HG02938 (cell line): ENCODE data around the gene INTS15.

Source experiments
- ATAC-seq: cut with Tn5 transposase; IDR thresholded peaks from one replicate; pipeline ENCODE4 v1.9.1; 2021; ENCODE audit warnings: mild to moderate bottlenecking, moderate library complexity; ENCODE audit not compliant: unreplicated experiment

INTS15 gene

DNA sequence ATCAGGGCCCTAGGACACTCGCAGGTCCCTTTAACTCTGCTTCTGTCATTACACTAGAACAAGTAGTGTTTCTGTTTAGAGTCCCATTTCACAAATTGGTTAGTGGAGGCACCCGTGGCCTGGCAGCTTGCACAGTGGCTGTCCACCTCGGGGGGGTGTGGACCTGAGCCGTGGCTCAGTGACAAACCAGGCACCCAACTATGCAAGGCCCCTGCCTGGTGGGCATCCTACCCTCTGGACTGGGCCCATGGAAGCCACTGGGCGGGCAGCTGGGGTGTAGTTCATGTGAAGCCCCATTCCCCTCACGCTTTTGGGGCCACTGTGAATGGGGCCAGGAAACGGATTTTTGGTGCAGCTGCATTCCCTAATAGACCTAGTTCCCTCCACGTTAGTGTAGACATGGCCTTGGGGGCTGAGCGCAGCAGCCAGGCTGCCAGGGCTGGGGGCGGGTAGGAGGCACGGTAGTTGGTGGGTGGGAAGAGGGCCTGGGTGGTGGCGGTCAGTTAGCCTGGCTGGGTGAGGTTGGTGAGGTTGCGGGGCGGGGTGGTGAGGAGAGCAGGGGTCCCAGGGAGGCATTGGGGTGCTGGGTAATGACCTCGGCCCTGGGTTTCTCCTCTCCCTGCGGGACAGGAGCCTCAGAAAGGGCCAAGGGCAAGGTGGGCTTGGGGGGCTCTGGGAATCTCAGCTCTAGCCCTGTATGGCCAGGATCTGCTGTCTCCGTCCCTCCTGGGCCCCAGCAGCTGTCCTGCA is 66.0 kb downstream of the INTS15 start:
- ATAC-seq = no peak

DNA sequence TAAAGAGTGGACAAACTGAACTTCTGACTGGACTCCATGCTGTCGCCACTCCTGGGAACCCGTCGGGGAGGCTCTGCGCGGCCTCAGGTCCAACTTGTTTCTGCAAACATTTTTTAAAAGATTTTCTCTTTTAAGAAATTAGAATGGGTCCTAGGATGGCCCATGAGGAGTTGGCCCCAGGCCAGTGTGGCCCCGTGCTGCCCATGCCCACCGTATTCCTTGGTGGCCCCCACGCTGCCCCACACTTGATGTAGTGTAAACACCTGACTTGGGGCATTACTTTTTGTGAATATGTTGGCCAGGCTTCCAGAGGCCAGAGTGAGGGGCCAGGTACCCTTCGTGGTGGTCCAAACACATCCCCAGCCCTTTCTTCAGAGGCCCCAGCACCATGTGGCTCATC is 66.6 kb downstream of the INTS15 start:
- no peak for ATAC-seq
